Ovary (tissue), 3 donors: ENCODE measurements around the gene GALNT16.

Experiments used
- POLR2A ChIP-seq: fragments of 450-650 bp; IDR thresholded peaks from one replicate; pipeline ENCODE4 v1.6.1; 2017; ENCODE audit warnings: antibody characterized with exemption, mild to moderate bottlenecking, moderate library complexity
- TF ChIP-seq, protein P1 (sequence below), 3 donors: fragments of 450-650 bp in 2 of 3; fragments of 200-600 bp in 1 of 3; IDR thresholded peaks; one replicate each; pipeline versions ENCODE4 v1.5.1 to v1.8.0; 2016 to 2022; ENCODE audit warnings: antibody characterized with exemption in 3 of 3, mild to moderate bottlenecking in 1 of 3
- donor health status: DM: no; HTN: no; CAD: no.

- TF ChIP-seq, protein P1, sequence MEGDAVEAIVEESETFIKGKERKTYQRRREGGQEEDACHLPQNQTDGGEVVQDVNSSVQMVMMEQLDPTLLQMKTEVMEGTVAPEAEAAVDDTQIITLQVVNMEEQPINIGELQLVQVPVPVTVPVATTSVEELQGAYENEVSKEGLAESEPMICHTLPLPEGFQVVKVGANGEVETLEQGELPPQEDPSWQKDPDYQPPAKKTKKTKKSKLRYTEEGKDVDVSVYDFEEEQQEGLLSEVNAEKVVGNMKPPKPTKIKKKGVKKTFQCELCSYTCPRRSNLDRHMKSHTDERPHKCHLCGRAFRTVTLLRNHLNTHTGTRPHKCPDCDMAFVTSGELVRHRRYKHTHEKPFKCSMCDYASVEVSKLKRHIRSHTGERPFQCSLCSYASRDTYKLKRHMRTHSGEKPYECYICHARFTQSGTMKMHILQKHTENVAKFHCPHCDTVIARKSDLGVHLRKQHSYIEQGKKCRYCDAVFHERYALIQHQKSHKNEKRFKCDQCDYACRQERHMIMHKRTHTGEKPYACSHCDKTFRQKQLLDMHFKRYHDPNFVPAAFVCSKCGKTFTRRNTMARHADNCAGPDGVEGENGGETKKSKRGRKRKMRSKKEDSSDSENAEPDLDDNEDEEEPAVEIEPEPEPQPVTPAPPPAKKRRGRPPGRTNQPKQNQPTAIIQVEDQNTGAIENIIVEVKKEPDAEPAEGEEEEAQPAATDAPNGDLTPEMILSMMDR (IDR thresholded peaks at IDR 0.05) = no peak
- TF ChIP-seq POLR2A = no peak
These were observed 79.5 kb downstream of the GALNT16 start for GRCh38 chr14:69339426-69339825.
